ENCODE data around the gene KCNF1. TPM values are rescaled to one million over a fixed set of nuclear protein-coding genes. Genes with fewer than 3 reads are reported as not detected.
"Not testable (repeated sequence)": the region's sequence is repeated elsewhere in the genome, so short reads cannot be mapped to it uniquely, and the experiment has no call there.

The KCNF1 gene
- polyA plus RNA-seq, 1 donor, result 1.3 TPM

GRCh38 chr2:10956006-10956790, 44.5 kb downstream of the KCNF1 start:
- H3K27ac ChIP-seq (ENCODE audit: low read length), result no peak overlapping the region
- peaks cover 6% of the 10 kb centered on the region for H3K9me3 ChIP-seq (ENCODE audit: control insufficient read depth, low read depth, low read length)
- no CpG with 5 or more reads among the region's 16 CpGs for WGBS (ENCODE audit: insufficient coverage, low lambda C conversion rate)
- H3K4me3 ChIP-seq (ENCODE audit: low read length), result no peak overlapping the region
- H3K27me3 ChIP-seq (ENCODE audit: control insufficient read depth, insufficient read depth, low read length), result peaks cover 9% of the 10 kb centered on the region
- H3K4me1 ChIP-seq (ENCODE audit: control insufficient read depth, insufficient read depth, low read length), result no peaks in the 10 kb centered on the region
- no peaks in the 10 kb centered on the region for H3K36me3 ChIP-seq (ENCODE audit: control insufficient read depth, insufficient read depth, low read length)
- DNase-seq, result no peak

- no peaks in the 10 kb centered on the region for H3K4me1 ChIP-seq (ENCODE audit: control insufficient read depth, insufficient read depth, low read length)
- no peak overlapping the region for H3K27ac ChIP-seq (ENCODE audit: low read length)
- peaks cover 6% of the 10 kb centered on the region for H3K9me3 ChIP-seq (ENCODE audit: control insufficient read depth, low read depth, low read length)
- H3K27me3 ChIP-seq (ENCODE audit: control insufficient read depth, insufficient read depth, low read length), result peaks cover under 1% of the 10 kb centered on the region
- 60% methylated on average over 1 of the region's 3 CpGs for WGBS (ENCODE audit: insufficient coverage, low lambda C conversion rate)
- no peak for DNase-seq
- H3K36me3 ChIP-seq (ENCODE audit: control insufficient read depth, insufficient read depth, low read length), result no peaks in the 10 kb centered on the region
- no peak overlapping the region for H3K4me3 ChIP-seq (ENCODE audit: low read length)
Measured at GRCh38 chr2:10957391-10957790, 45.7 kb downstream of the KCNF1 start.

GRCh38 chr2:10958452-10958851, 46.7 kb downstream of the KCNF1 start:
- DNase-seq; H3K36me3 ChIP-seq (ENCODE audit: control insufficient read depth, insufficient read depth, low read length); H3K27me3 ChIP-seq (ENCODE audit: control insufficient read depth, insufficient read depth, low read length): not testable (repeated sequence)

DNA sequence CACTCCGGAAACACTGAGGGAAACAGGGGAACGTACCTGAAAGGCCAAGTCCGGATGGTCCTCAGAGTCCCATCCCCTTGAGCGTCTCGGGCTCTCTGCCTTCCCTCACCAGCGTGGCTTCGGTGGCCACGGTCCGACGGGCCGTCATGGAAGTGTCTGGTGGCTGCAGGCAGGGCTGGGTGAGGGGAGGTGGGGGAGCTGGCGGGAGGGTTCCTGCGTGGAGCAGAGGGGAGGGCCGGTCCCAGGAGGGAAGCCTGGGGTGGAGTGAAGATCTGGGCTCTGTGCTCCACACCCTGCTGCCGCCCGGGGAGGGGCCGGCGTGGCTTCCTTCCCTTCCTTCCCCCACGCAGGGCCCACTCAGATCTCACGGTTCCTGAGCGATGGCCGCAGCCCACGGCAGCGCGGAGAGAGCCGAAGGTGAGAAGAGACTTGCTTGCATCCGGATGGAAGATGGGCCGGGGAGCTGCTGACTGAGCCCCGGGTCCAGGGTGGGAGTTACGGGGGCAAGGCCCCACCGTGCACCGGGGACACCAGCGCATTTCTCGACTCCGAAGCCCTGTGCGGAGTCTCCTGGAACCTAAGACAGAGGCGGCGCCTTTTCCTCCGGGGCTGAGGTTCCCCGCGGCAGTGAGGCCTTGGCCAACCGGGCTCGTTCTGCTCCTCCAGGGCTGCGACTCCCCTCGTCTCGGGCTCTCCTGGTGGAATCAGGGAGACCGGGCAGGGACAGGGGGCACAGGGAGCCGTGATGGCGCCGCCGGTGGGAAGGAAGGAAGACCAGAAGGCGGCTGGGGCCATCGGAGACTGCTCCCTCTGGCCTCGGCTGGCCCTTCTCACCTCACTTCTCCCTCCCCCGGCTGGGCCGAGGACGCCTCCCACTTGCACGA, 49.1 kb downstream of the KCNF1 start:
- WGBS (ENCODE audit: insufficient coverage, low lambda C conversion rate), result no CpG with 5 or more reads among the region's 58 CpGs
- Histone ChIP-seq H3K36me3 (ENCODE audit: control insufficient read depth, insufficient read depth, low read length) (no peaks in the 10 kb centered on the region), H3K27ac (ENCODE audit: low read length) (no peak overlapping the region), H3K4me3 (ENCODE audit: low read length) (no peak overlapping the region), H3K9me3 (ENCODE audit: control insufficient read depth, low read depth, low read length) (no peaks in the 10 kb centered on the region), H3K27me3 (ENCODE audit: control insufficient read depth, insufficient read depth, low read length) (peaks cover 2% of the 10 kb centered on the region), H3K4me1 (ENCODE audit: control insufficient read depth, insufficient read depth, low read length) (no peaks in the 10 kb centered on the region)
- DNase-seq, result no peak

More at GRCh38 chr2:10958452-10958851, 46.7 kb downstream of the KCNF1 start:
- H3K4me3 ChIP-seq (ENCODE audit: low read length); H3K4me1 ChIP-seq (ENCODE audit: control insufficient read depth, insufficient read depth, low read length); H3K27ac ChIP-seq (ENCODE audit: low read length); H3K9me3 ChIP-seq (ENCODE audit: control insufficient read depth, low read depth, low read length): not testable (repeated sequence)
- WGBS (ENCODE audit: insufficient coverage, low lambda C conversion rate), result 100% methylated on average over 1 of the region's 3 CpGs

DNA sequence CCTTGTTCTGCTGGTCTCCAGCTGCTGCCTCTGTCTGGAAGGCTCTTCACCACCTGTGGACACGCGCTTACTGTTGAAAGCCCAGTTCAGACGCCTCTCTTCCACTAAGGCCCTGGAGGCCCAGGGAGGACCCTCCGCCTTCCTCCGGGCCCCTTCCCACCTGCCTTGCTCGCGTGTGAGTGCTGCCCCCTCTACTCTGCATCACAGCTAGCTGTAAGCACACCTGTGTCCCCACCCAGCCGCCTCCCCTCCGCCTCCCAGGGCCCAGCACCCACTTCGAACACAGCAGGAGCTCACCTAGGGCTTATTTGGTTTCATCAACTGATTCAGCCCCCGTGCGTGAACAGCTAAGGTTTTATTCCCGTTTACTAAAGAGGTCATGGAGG, 49.7 kb downstream of the KCNF1 start:
- Histone ChIP-seq H3K9me3 (ENCODE audit: control insufficient read depth, low read depth, low read length) (no peaks in the 10 kb centered on the region), H3K4me3 (ENCODE audit: low read length) (no peak overlapping the region), H3K27me3 (ENCODE audit: control insufficient read depth, insufficient read depth, low read length) (peaks cover 2% of the 10 kb centered on the region), H3K27ac (ENCODE audit: low read length) (no peak overlapping the region), H3K4me1 (ENCODE audit: control insufficient read depth, insufficient read depth, low read length) (no peaks in the 10 kb centered on the region), H3K36me3 (ENCODE audit: control insufficient read depth, insufficient read depth, low read length) (no peaks in the 10 kb centered on the region)
- no CpG with 5 or more reads among the region's 13 CpGs for WGBS (ENCODE audit: insufficient coverage, low lambda C conversion rate)
- DNase-seq, result no peak

GRCh38 chr2:10962004-10962403, 50.3 kb downstream of the KCNF1 start:
- no peaks in the 10 kb centered on the region for H3K9me3 ChIP-seq (ENCODE audit: control insufficient read depth, low read depth, low read length)
- H3K4me1 ChIP-seq (ENCODE audit: control insufficient read depth, insufficient read depth, low read length), result no peaks in the 10 kb centered on the region
- peaks cover 2% of the 10 kb centered on the region for H3K27me3 ChIP-seq (ENCODE audit: control insufficient read depth, insufficient read depth, low read length)
- no peaks in the 10 kb centered on the region for H3K36me3 ChIP-seq (ENCODE audit: control insufficient read depth, insufficient read depth, low read length)
- H3K27ac ChIP-seq (ENCODE audit: low read length), result no peak overlapping the region
- no peak overlapping the region for H3K4me3 ChIP-seq (ENCODE audit: low read length)
- no peak for DNase-seq
- no CpG with 5 or more reads among the region's 14 CpGs for whole genome bisulfite sequencing (ENCODE audit: insufficient coverage, low lambda C conversion rate)

- no peak overlapping the region for H3K27ac ChIP-seq (ENCODE audit: low read length)
- H3K36me3 ChIP-seq (ENCODE audit: control insufficient read depth, insufficient read depth, low read length), result no peaks in the 10 kb centered on the region
- no peaks in the 10 kb centered on the region for H3K9me3 ChIP-seq (ENCODE audit: control insufficient read depth, low read depth, low read length)
- no peak overlapping the region for H3K4me3 ChIP-seq (ENCODE audit: low read length)
- no peaks in the 10 kb centered on the region for H3K4me1 ChIP-seq (ENCODE audit: control insufficient read depth, insufficient read depth, low read length)
- H3K27me3 ChIP-seq (ENCODE audit: control insufficient read depth, insufficient read depth, low read length), result peaks cover 2% of the 10 kb centered on the region
- no CpG with 5 or more reads among the region's 8 CpGs for WGBS (ENCODE audit: insufficient coverage, low lambda C conversion rate)
- no peak for DNase-seq
Measured at GRCh38 chr2:10963155-10963554, 51.4 kb downstream of the KCNF1 start.

Other genes with a start within 250 kb of the KCNF1 start
- 19.4 TPM for gene NOL10, start 222.0 kb upstream of the KCNF1 start, polyA plus RNA-seq
- gene ATP6V1C2, start 190.3 kb upstream of the KCNF1 start, polyA plus RNA-seq, result 11.6 TPM
- 258 TPM for gene PDIA6, start 99.1 kb upstream of the KCNF1 start, polyA plus RNA-seq
- gene SLC66A3, start 243.5 kb downstream of the KCNF1 start, polyA plus RNA-seq, result 13.3 TPM